Measurements from ENCODE around the gene PSTPIP2.
"Not testable (repeated sequence)": the region's sequence is repeated elsewhere in the genome, so short reads cannot be mapped to it uniquely, and the experiment has no call there.

Gene PSTPIP2

GRCh38 chr18:45997700-45998151 lies 74.3 kb downstream of the PSTPIP2 start:
- Mint-ChIP-seq H3K4me3 (peak overlapping the region; percentile 65), H3K36me3 (ENCODE audit: low read depth) (peaks cover 33% of the 10 kb centered on the region), H3K27ac (peak overlapping the region; percentile 91), H3K27me3 (no peaks in the 10 kb centered on the region), H3K4me1 (ENCODE audit: low read depth) (peaks cover 56% of the 10 kb centered on the region), H3K9me3 (peaks cover 8% of the 10 kb centered on the region)

GRCh38 chr18:45995461-45995860 lies 76.6 kb downstream of the PSTPIP2 start:
- Mint-ChIP-seq H3K36me3 (ENCODE audit: low read depth) (peaks cover 26% of the 10 kb centered on the region), H3K9me3 (no peaks in the 10 kb centered on the region), H3K4me3 (no peak overlapping the region), H3K27me3 (no peaks in the 10 kb centered on the region), H3K4me1 (ENCODE audit: low read depth) (peaks cover 40% of the 10 kb centered on the region), H3K27ac (no peak overlapping the region)

- H3K36me3 Mint-ChIP-seq (ENCODE audit: low read depth), result peaks cover 35% of the 10 kb centered on the region
- no peaks in the 10 kb centered on the region for H3K27me3 Mint-ChIP-seq
- peaks cover 26% of the 10 kb centered on the region for H3K4me1 Mint-ChIP-seq (ENCODE audit: low read depth)
- no peak overlapping the region for H3K27ac Mint-ChIP-seq
- no peak overlapping the region for H3K4me3 Mint-ChIP-seq
- peaks cover 4% of the 10 kb centered on the region for H3K9me3 Mint-ChIP-seq
Observed at GRCh38 chr18:45993438-45993837, 78.6 kb downstream of the PSTPIP2 start.

DNA sequence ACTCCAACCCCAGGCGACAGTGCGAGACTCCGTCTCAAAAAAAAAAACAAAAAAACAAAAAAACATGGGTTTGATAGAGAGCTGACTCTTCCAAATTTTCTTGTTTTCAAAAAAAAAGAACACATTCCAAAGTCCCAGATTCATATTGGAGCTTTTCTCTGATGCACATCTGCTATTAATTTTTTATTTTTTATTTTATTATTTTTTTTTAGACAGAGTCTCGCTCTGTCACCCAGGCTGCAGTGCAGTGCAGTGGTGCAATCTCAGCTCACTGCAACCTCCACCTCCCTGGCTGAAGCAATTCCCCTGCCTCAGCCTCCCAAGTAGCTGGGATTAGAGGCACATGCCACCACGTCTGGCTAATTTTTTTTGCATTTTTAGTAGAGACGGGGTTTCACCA lies 79.5 kb downstream of the PSTPIP2 start:
- Mint-ChIP-seq H3K4me1 (ENCODE audit: low read depth) (peaks cover 17% of the 10 kb centered on the region), H3K36me3 (ENCODE audit: low read depth) (peaks cover 43% of the 10 kb centered on the region)
- not testable (repeated sequence) for H3K27me3 Mint-ChIP-seq, H3K27ac Mint-ChIP-seq, H3K9me3 Mint-ChIP-seq, H3K4me3 Mint-ChIP-seq

- H3K36me3 Mint-ChIP-seq (ENCODE audit: low read depth), result peaks cover 43% of the 10 kb centered on the region
- H3K27me3 Mint-ChIP-seq, result no peaks in the 10 kb centered on the region
- peaks cover 11% of the 10 kb centered on the region for H3K4me1 Mint-ChIP-seq (ENCODE audit: low read depth)
- H3K27ac Mint-ChIP-seq, result no peak overlapping the region
- H3K9me3 Mint-ChIP-seq, result peaks cover 4% of the 10 kb centered on the region
- H3K4me3 Mint-ChIP-seq, result no peak overlapping the region
Observed at GRCh38 chr18:45991788-45992187, 80.3 kb downstream of the PSTPIP2 start.

GRCh38 chr18:45984546-45985235 lies 87.4 kb downstream of the PSTPIP2 start:
- H3K36me3 Mint-ChIP-seq (ENCODE audit: low read depth), result peaks cover 29% of the 10 kb centered on the region
- no peaks in the 10 kb centered on the region for H3K27me3 Mint-ChIP-seq
- peaks cover 4% of the 10 kb centered on the region for H3K9me3 Mint-ChIP-seq
- no peaks in the 10 kb centered on the region for H3K4me1 Mint-ChIP-seq (ENCODE audit: low read depth)
- H3K27ac Mint-ChIP-seq, result no peak overlapping the region
- H3K4me3 Mint-ChIP-seq, result no peak overlapping the region

- peaks cover 8% of the 10 kb centered on the region for H3K36me3 Mint-ChIP-seq (ENCODE audit: low read depth)
- no peaks in the 10 kb centered on the region for H3K9me3 Mint-ChIP-seq
- H3K27ac Mint-ChIP-seq, result no peak overlapping the region
- H3K4me1 Mint-ChIP-seq (ENCODE audit: low read depth), result no peaks in the 10 kb centered on the region
- no peak overlapping the region for H3K4me3 Mint-ChIP-seq
- H3K27me3 Mint-ChIP-seq, result no peaks in the 10 kb centered on the region
Observed at GRCh38 chr18:45981821-45982220, 90.2 kb downstream of the PSTPIP2 start.

- Mint-ChIP-seq H3K27me3 (no peaks in the 10 kb centered on the region), H3K9me3 (no peaks in the 10 kb centered on the region), H3K4me1 (ENCODE audit: low read depth) (no peaks in the 10 kb centered on the region), H3K36me3 (ENCODE audit: low read depth) (peaks cover 8% of the 10 kb centered on the region), H3K4me3 (no peak overlapping the region), H3K27ac (no peak overlapping the region)
Observed at GRCh38 chr18:45980229-45980628, 91.8 kb downstream of the PSTPIP2 start.

GRCh38 chr18:45978084-45978483 lies 94.0 kb downstream of the PSTPIP2 start:
- peaks cover 7% of the 10 kb centered on the region for H3K4me1 Mint-ChIP-seq (ENCODE audit: low read depth)
- H3K27ac Mint-ChIP-seq, result no peak overlapping the region
- peaks cover 5% of the 10 kb centered on the region for H3K36me3 Mint-ChIP-seq (ENCODE audit: low read depth)
- no peaks in the 10 kb centered on the region for H3K9me3 Mint-ChIP-seq
- H3K4me3 Mint-ChIP-seq, result no peak overlapping the region
- H3K27me3 Mint-ChIP-seq, result no peaks in the 10 kb centered on the region

GRCh38 chr18:45976974-45977373 lies 95.1 kb downstream of the PSTPIP2 start:
- Mint-ChIP-seq H3K27me3 (no peaks in the 10 kb centered on the region), H3K27ac (peak overlapping the region; percentile 4), H3K4me1 (ENCODE audit: low read depth) (peaks cover 7% of the 10 kb centered on the region), H3K36me3 (ENCODE audit: low read depth) (no peaks in the 10 kb centered on the region), H3K4me3 (no peak overlapping the region), H3K9me3 (no peaks in the 10 kb centered on the region)

GRCh38 chr18:45976566-45976965 lies 95.5 kb downstream of the PSTPIP2 start:
- Mint-ChIP-seq H3K4me1 (ENCODE audit: low read depth) (peaks cover 7% of the 10 kb centered on the region), H3K9me3 (no peaks in the 10 kb centered on the region)

DNA sequence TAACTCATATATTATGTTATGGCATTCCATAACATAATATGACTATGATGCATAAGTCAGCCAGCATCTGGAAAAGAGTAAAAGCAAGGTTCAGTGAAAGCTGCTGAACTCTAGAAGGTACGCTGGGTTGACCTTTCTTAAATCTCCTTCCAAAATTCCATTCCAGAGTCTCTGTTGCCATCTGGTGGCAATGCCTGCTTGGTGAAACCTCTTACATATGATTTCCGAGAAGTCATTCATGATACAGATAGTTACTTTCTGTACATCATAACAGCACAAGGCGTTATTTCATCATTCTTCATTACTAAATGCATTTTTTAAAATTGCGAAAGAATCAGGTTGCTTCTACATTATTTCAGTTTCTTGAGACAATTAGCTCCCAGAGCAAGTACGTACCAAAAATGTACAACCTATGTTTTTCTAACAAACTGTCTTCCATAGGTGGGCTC lies 97.9 kb downstream of the PSTPIP2 start:
- Mint-ChIP-seq H3K36me3 (ENCODE audit: low read depth) (no peaks in the 10 kb centered on the region), H3K4me1 (ENCODE audit: low read depth) (peaks cover 7% of the 10 kb centered on the region), H3K9me3 (no peaks in the 10 kb centered on the region), H3K27me3 (no peaks in the 10 kb centered on the region), H3K4me3 (no peak overlapping the region), H3K27ac (peak overlapping the region; percentile 81)

More at GRCh38 chr18:45976566-45976965, 95.5 kb downstream of the PSTPIP2 start:
- Mint-ChIP-seq H3K36me3 (ENCODE audit: low read depth) (no peaks in the 10 kb centered on the region), H3K27ac (no peak overlapping the region), H3K27me3 (no peaks in the 10 kb centered on the region), H3K4me3 (no peak overlapping the region)

DNA sequence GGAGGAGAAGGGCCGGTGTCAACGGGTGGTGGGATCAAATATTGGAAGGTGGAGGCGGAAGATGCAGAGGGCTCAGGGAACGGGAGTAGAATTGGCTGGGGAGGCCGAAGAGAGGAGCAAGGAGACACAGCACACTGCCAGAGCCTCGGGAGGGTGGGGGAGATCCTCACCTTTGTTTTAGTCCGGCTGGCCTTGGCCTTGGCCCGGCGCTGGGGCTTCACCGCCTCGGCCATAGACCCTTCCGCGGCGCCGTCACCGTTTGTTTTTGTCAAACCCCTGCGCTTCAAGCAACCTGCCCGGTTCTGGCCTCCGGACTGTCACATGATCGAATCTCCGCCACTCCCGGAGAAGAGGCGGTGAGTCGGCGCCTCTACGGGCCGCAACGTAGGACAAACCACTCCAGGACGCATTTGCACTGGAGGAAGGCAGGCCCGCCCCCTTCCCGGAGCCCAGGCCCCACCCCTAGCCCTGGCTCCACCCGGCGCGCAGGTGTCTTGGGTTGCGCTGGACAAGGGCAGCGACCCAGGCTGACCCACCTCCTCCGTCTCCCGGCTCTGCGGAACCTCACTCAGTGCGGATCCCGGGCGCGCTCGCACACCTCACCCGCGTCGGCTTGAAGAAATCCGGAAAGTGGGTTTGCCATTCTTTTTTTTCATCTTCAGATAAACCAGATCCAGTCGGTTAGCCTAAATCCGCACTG lies 104.9 kb downstream of the PSTPIP2 start, which contains the start of gene EPG5:
Gene EPG5 (minus strand): TSS at position 323 of the 700 bp plus-strand sequence. CDS start 90 bp downstream, at position 233.
- Mint-ChIP-seq H3K4me1 (ENCODE audit: low read depth) (peaks cover 39% of the 10 kb centered on the region), H3K36me3 (ENCODE audit: low read depth) (peaks cover 14% of the 10 kb centered on the region), H3K4me3 (peak within 1 kb of the TSS; percentile 97), H3K27me3 (no peaks in the 10 kb centered on the region), H3K27ac (peak within 1 kb of the TSS; percentile 82), H3K9me3 (no peaks in the 10 kb centered on the region)

DNA sequence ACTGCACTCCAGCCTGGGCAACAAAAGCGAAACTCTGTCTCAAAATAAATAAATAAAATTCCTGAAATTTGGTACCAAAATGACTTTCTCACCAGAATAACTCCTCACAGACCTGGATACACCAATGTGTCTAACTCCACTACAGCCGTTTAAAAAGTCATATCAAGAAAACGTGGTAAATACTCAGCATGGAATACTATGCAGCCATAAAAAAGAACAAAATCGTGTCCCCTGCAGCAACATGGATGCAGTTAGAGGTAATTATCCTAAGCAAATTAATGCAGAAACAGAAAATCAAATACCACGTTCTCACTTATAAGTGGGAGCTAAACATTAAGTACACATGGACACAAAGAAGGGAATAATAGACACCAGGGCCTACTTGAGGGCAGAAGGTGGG lies 107.1 kb downstream of the PSTPIP2 start:
- Mint-ChIP-seq H3K36me3 (ENCODE audit: low read depth) (peaks cover 26% of the 10 kb centered on the region), H3K4me3 (peak overlapping the region; percentile 9), H3K4me1 (ENCODE audit: low read depth) (peaks cover 59% of the 10 kb centered on the region), H3K27ac (peak overlapping the region; percentile 32)
- not testable (repeated sequence) for H3K9me3 Mint-ChIP-seq, H3K27me3 Mint-ChIP-seq

- H3K9me3 Mint-ChIP-seq, result no peaks in the 10 kb centered on the region
- peaks cover 68% of the 10 kb centered on the region for H3K4me1 Mint-ChIP-seq (ENCODE audit: low read depth)
- peaks cover 26% of the 10 kb centered on the region for H3K36me3 Mint-ChIP-seq (ENCODE audit: low read depth)
- H3K4me3 Mint-ChIP-seq, result peak overlapping the region; percentile 35
- no peaks in the 10 kb centered on the region for H3K27me3 Mint-ChIP-seq
- peak overlapping the region; percentile 74 for H3K27ac Mint-ChIP-seq
Observed at GRCh38 chr18:45962866-45963265, 109.2 kb downstream of the PSTPIP2 start.
